ENCODE data around the gene MACROH2A1.

The MACROH2A1 gene

DNA sequence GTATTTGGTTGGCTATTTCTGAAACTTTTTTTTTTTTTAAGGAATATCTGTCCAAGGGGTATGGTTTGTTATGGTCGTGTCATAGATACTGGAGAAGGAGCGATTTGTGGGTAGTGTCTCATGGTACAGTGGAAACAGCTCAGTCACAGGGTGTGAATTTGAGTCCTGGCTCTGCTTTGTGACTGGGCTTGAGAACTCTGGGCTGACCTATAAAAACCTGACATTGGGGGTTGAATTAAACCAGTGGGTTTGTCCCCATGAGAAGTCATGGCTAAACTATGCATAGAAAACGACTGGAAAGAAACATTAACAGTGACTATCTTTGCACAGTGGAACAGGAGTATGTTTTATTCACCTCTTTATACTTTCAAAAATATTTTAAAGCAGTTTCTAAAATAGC is 54.7 kb downstream of the MACROH2A1 start:
- Histone ChIP-seq H3K36me3 (ENCODE audit: control insufficient read depth in 1 of 2, insufficient read depth in 2 of 2, low read length in 2 of 2) (peaks cover 34 to 60% of the 10 kb centered on the region in 2 donors), H3K4me1 (ENCODE audit: control insufficient read depth in 1 of 2, insufficient read depth in 2 of 2, low read length in 2 of 2) (peaks cover 86 to 89% of the 10 kb centered on the region in 2 donors), H3K9me3 (ENCODE audit: control insufficient read depth in 1 of 2, low read length in 2 of 2) (no peaks in the 10 kb centered on the region), H3K27ac (ENCODE audit: low read depth, low read length) (no peak overlapping the region), H3K9ac (ENCODE audit: low read depth in 1 of 2, low read length in 2 of 2) (no peak overlapping the region), H3K27me3 (ENCODE audit: control insufficient read depth in 1 of 2, insufficient read depth in 2 of 2, low read length in 2 of 2) (no peaks in the 10 kb centered on the region), H3K4me3 (ENCODE audit: low read depth in 1 of 2, low read length in 2 of 2) (no peak overlapping the region)

DNA sequence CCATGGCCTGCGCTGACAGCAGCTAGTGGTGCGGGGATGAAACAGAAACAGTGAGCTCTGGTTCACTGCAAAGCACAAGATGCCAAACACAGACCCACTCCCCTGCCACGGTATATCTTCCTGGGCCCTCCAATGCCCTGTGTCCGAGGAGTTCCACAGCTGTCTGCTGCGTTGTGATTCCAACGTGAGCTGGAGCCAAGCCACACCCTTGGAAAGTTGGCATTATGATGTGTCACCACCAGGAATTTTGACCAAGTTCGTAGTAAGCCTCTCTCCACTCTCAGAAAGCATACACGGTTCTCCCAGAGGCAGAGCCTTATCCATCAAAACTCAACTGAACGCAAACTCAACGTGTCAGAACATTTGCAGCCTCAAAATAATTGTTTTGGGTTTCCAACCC is 55.6 kb downstream of the MACROH2A1 start:
- peak overlapping the region in 1 of 2 donors; percentile 15 for H3K9ac ChIP-seq (ENCODE audit: low read depth in 1 of 2, low read length in 2 of 2)
- no peaks in the 10 kb centered on the region for H3K27me3 ChIP-seq (ENCODE audit: control insufficient read depth in 1 of 2, insufficient read depth in 2 of 2, low read length in 2 of 2)
- H3K4me1 ChIP-seq (ENCODE audit: control insufficient read depth in 1 of 2, insufficient read depth in 2 of 2, low read length in 2 of 2): peaks cover 76 to 80% of the 10 kb centered on the region in 2 donors
- H3K36me3 ChIP-seq (ENCODE audit: control insufficient read depth in 1 of 2, insufficient read depth in 2 of 2, low read length in 2 of 2): peaks cover 35 to 69% of the 10 kb centered on the region in 2 donors
- H3K9me3 ChIP-seq (ENCODE audit: control insufficient read depth in 1 of 2, low read length in 2 of 2): no peaks in the 10 kb centered on the region
- H3K27ac ChIP-seq (ENCODE audit: low read depth, low read length): no peak overlapping the region
- H3K4me3 ChIP-seq (ENCODE audit: low read depth in 1 of 2, low read length in 2 of 2): no peak overlapping the region

DNA sequence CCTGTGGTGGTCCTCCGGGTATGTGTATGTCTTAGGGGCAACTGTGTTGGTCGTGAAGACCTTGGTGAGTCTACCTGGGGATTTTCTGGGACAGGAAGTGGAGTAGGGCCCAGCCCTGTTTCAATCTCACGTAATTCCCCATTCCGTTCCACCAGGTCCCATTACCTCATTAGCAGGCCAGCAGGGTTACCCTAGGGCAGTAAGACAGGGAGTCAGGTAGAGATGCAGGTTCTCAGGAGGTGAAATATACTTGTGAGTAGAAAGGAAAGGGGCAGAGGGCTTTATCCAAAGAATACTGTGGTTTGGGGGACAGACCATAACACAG is 56.5 kb downstream of the MACROH2A1 start:
- Histone ChIP-seq H3K9ac (ENCODE audit: low read depth in 1 of 2, low read length in 2 of 2) (no peak overlapping the region), H3K27ac (ENCODE audit: low read depth, low read length) (no peak overlapping the region), H3K4me3 (ENCODE audit: low read depth in 1 of 2, low read length in 2 of 2) (no peak overlapping the region), H3K27me3 (ENCODE audit: control insufficient read depth in 1 of 2, insufficient read depth in 2 of 2, low read length in 2 of 2) (no peaks in the 10 kb centered on the region), H3K36me3 (ENCODE audit: control insufficient read depth in 1 of 2, insufficient read depth in 2 of 2, low read length in 2 of 2) (peaks cover 40 to 78% of the 10 kb centered on the region in 2 donors), H3K4me1 (ENCODE audit: control insufficient read depth in 1 of 2, insufficient read depth in 2 of 2, low read length in 2 of 2) (peaks cover 73 to 74% of the 10 kb centered on the region in 2 donors), H3K9me3 (ENCODE audit: control insufficient read depth in 1 of 2, low read length in 2 of 2) (no peaks in the 10 kb centered on the region)

DNA sequence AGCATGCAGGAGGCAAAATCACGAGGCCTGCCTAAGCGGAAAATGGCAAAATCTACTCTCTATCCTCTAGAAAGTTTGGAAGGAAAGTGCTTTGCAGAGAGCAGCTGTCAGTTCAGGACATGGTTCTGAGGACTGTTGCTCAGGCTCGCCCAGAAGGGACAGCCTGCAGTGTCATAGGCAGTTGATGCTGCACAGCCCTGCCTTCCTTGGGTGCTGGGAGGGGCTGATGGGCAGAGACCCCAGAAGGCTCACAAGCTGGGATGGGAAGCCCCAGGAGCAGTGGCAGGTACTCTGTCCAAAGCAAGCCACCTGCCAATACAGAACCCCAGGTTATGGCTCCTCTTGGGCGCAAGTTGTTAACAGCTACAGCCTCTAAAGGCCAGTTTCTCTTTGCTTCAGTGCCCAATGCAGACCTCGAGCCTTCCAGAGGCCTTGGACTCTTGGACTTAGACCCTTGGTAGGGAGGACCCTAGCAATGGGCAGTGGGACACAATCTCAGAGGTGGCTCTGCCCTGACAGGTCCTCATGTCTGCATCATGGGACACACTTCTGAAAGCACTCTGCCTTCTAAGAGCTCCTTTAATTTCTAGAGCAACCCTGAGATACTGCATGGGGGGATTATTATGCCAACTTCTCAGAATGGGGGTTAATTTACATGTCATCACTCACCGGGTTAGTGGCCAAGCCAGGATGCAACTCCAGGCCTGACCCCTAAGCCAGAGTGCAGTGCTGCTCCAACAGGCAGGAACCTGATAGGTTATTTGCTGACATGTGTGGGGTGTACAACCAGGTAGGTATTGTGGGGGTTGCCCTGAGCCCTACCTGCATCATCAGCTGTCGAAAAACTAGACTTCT is 57.1 kb downstream of the MACROH2A1 start:
- Histone ChIP-seq H3K4me3 (ENCODE audit: low read depth in 1 of 2, low read length in 2 of 2) (peak overlapping the region in 1 of 2 donors; percentile 5), H3K27me3 (ENCODE audit: control insufficient read depth in 1 of 2, insufficient read depth in 2 of 2, low read length in 2 of 2) (no peaks in the 10 kb centered on the region), H3K9ac (ENCODE audit: low read depth in 1 of 2, low read length in 2 of 2) (peak overlapping the region in 1 of 2 donors; percentile 52), H3K36me3 (ENCODE audit: control insufficient read depth in 1 of 2, insufficient read depth in 2 of 2, low read length in 2 of 2) (peaks cover 46 to 83% of the 10 kb centered on the region in 2 donors), H3K4me1 (ENCODE audit: control insufficient read depth in 1 of 2, insufficient read depth in 2 of 2, low read length in 2 of 2) (peaks cover 67 to 68% of the 10 kb centered on the region in 2 donors), H3K9me3 (ENCODE audit: control insufficient read depth in 1 of 2, low read length in 2 of 2) (no peaks in the 10 kb centered on the region), H3K27ac (ENCODE audit: low read depth, low read length) (no peak overlapping the region)

DNA sequence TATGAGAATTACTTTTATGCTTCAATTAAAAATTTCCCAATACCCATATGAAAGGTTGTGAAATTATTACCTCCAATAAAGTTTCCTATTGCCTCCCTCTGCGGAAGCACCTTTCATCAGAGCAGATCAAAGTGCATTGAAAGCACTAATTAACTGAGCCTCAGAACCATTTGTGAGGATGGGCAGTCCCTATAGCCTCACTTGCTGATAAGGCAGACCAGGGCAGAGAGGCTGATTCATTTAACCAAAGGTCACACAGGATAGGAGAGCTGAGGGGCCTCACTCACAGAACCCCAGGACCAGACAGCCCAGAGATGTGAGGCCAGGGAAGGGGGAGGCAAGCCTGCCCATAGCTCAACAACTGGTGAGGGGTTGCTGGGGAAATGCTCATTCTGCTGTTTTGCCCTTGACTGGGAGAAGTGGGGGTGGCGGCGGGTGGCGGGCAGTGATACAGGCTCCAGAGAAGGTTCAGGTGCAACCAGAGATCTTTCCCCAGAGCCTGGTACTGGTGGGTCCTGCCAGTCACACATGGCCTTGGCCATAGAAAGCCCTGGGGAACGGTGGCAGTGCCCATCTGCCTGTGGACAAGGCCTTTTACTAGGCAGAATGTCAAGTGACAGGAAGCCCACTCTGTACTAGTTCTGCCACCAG is 57.9 kb downstream of the MACROH2A1 start:
- Histone ChIP-seq H3K36me3 (ENCODE audit: control insufficient read depth in 1 of 2, insufficient read depth in 2 of 2, low read length in 2 of 2) (peaks cover 51 to 91% of the 10 kb centered on the region in 2 donors), H3K9me3 (ENCODE audit: control insufficient read depth in 1 of 2, low read length in 2 of 2) (no peaks in the 10 kb centered on the region)

DNA sequence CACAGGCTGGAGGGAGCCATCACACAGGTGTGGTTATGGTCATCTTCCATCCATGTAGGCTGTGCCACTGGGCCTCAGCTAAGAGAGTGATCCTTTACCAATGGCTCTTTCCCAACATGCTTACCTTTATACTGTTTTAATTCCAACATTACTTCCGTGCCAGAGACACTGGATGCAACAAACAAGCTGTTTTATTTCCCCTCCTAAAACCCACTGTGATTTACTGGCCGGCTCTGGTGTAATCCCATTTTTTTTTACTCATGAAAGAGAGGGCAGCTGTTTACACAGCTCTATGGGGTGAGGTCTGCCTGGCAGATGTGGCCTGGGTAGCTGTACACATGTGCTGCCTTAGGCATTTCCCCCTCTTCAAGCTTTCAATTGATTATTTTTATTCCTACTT is 58.5 kb downstream of the MACROH2A1 start:
- Histone ChIP-seq H3K27me3 (ENCODE audit: control insufficient read depth in 1 of 2, insufficient read depth in 2 of 2, low read length in 2 of 2) (no peaks in the 10 kb centered on the region), H3K36me3 (ENCODE audit: control insufficient read depth in 1 of 2, insufficient read depth in 2 of 2, low read length in 2 of 2) (peaks cover 56 to 94% of the 10 kb centered on the region in 2 donors), H3K27ac (ENCODE audit: low read depth, low read length) (no peak overlapping the region), H3K4me1 (ENCODE audit: control insufficient read depth in 1 of 2, insufficient read depth in 2 of 2, low read length in 2 of 2) (peaks cover 54 to 58% of the 10 kb centered on the region in 2 donors), H3K4me3 (ENCODE audit: low read depth in 1 of 2, low read length in 2 of 2) (no peak overlapping the region), H3K9me3 (ENCODE audit: control insufficient read depth in 1 of 2, low read length in 2 of 2) (no peaks in the 10 kb centered on the region), H3K9ac (ENCODE audit: low read depth in 1 of 2, low read length in 2 of 2) (no peak overlapping the region)

More for the DNA sequence above, 57.9 kb downstream of the MACROH2A1 start:
- H3K4me1 ChIP-seq (ENCODE audit: control insufficient read depth in 1 of 2, insufficient read depth in 2 of 2, low read length in 2 of 2): peaks cover 60 to 61% of the 10 kb centered on the region in 2 donors
- peak overlapping the region in 1 of 2 donors; percentile 5 for H3K4me3 ChIP-seq (ENCODE audit: low read depth in 1 of 2, low read length in 2 of 2)
- no peak overlapping the region for H3K27ac ChIP-seq (ENCODE audit: low read depth, low read length)
- no peaks in the 10 kb centered on the region for H3K27me3 ChIP-seq (ENCODE audit: control insufficient read depth in 1 of 2, insufficient read depth in 2 of 2, low read length in 2 of 2)
- H3K9ac ChIP-seq (ENCODE audit: low read depth in 1 of 2, low read length in 2 of 2): peak overlapping the region in 1 of 2 donors; percentile 52

DNA sequence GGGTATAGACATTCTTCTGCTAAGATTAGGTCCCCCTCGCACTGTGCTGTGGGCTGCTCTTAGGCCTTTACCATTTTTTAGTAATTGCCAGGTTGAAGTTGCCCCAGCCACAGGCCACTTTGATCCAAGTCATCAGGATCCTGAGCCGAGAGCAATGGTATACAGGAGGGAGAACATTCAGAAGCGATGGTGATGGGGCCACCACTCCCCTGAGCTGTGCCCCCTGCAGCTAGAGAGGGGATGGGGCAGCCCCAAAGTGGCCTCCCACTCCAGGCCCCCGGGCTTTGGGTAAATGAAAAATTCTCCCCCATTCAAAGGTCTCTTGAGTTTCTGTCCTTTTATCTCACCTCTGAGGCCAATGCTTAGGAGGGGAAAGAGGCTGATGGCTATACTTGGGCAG is 59.4 kb downstream of the MACROH2A1 start:
- H3K4me3 ChIP-seq (ENCODE audit: low read depth in 1 of 2, low read length in 2 of 2): no peak overlapping the region
- no peaks in the 10 kb centered on the region for H3K9me3 ChIP-seq (ENCODE audit: control insufficient read depth in 1 of 2, low read length in 2 of 2)
- H3K27me3 ChIP-seq (ENCODE audit: control insufficient read depth in 1 of 2, insufficient read depth in 2 of 2, low read length in 2 of 2): no peaks in the 10 kb centered on the region
- peaks cover 56 to 94% of the 10 kb centered on the region in 2 donors for H3K36me3 ChIP-seq (ENCODE audit: control insufficient read depth in 1 of 2, insufficient read depth in 2 of 2, low read length in 2 of 2)
- no peak overlapping the region for H3K9ac ChIP-seq (ENCODE audit: low read depth in 1 of 2, low read length in 2 of 2)
- H3K4me1 ChIP-seq (ENCODE audit: control insufficient read depth in 1 of 2, insufficient read depth in 2 of 2, low read length in 2 of 2): peaks cover 45 to 48% of the 10 kb centered on the region in 2 donors
- no peak overlapping the region for H3K27ac ChIP-seq (ENCODE audit: low read depth, low read length)

DNA sequence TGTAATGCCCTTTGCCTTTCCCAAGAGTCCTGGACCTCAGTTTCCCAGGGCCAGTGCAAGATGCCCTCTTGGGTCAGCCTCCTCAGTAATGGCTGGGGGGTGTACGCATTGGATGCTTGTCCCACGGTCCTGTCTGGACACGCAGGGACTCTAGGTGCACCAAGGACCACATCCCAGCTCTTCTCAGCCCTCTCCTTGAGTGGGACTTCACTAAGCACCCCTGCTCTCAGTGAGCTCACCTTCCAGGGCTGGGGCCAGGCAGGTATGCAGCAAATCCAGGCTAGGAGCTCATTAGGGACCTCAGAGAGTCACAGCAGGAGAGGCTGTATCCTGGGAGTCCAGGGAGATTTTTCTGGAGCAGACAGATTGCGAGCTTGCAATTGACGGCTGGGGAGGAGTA is 59.8 kb downstream of the MACROH2A1 start:
- Histone ChIP-seq H3K9ac (ENCODE audit: low read depth in 1 of 2, low read length in 2 of 2) (no peak overlapping the region), H3K4me1 (ENCODE audit: control insufficient read depth in 1 of 2, insufficient read depth in 2 of 2, low read length in 2 of 2) (peaks cover 44 to 46% of the 10 kb centered on the region in 2 donors), H3K4me3 (ENCODE audit: low read depth in 1 of 2, low read length in 2 of 2) (no peak overlapping the region), H3K27ac (ENCODE audit: low read depth, low read length) (no peak overlapping the region), H3K9me3 (ENCODE audit: control insufficient read depth in 1 of 2, low read length in 2 of 2) (no peaks in the 10 kb centered on the region), H3K36me3 (ENCODE audit: control insufficient read depth in 1 of 2, insufficient read depth in 2 of 2, low read length in 2 of 2) (peaks cover 56 to 96% of the 10 kb centered on the region in 2 donors), H3K27me3 (ENCODE audit: control insufficient read depth in 1 of 2, insufficient read depth in 2 of 2, low read length in 2 of 2) (no peaks in the 10 kb centered on the region)

DNA sequence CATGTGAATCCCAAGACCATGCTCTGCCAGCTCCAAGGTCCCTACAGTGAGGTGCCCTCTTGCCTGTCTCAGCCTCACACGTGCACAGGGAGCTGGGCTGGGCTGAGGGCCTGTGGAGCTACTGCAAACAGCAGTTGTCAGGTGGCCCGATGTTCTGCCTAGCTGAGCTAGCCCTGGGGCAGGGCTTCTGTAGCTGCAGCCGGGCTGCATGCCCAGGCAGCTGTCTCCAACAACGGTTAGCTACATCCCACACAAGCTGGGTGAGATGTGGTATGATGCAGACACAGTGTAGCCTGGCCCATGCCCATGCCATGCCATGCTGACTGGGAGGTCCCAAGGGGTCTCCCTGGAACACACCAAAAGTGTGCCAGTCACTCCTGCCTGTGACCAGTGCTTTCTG is 62.0 kb downstream of the MACROH2A1 start:
- no peak overlapping the region for H3K4me3 ChIP-seq (ENCODE audit: low read depth in 1 of 2, low read length in 2 of 2)
- peaks cover 42 to 82% of the 10 kb centered on the region in 2 donors for H3K36me3 ChIP-seq (ENCODE audit: control insufficient read depth in 1 of 2, insufficient read depth in 2 of 2, low read length in 2 of 2)
- no peak overlapping the region for H3K27ac ChIP-seq (ENCODE audit: low read depth, low read length)
- H3K4me1 ChIP-seq (ENCODE audit: control insufficient read depth in 1 of 2, insufficient read depth in 2 of 2, low read length in 2 of 2): peaks cover 24 to 30% of the 10 kb centered on the region in 2 donors
- H3K9me3 ChIP-seq (ENCODE audit: control insufficient read depth in 1 of 2, low read length in 2 of 2): no peaks in the 10 kb centered on the region
- H3K9ac ChIP-seq (ENCODE audit: low read depth in 1 of 2, low read length in 2 of 2): no peak overlapping the region
- no peaks in the 10 kb centered on the region for H3K27me3 ChIP-seq (ENCODE audit: control insufficient read depth in 1 of 2, insufficient read depth in 2 of 2, low read length in 2 of 2)

Data from duodenal mucosa (tissue), 2 donors.